Bronchial epithelial cell (primary cell): ENCODE results near the gene RPL31. TPM values are rescaled to one million over a fixed set of nuclear protein-coding genes. Genes with fewer than 3 reads are reported as not detected.

ENCODE experiments used
- DNase-seq: peaks from one replicate; pipeline ENCODE4 v3.0.0-alpha.2; 2010; ENCODE audit warnings: low read depth
- FAIRE-seq: peaks from 2 replicates; lab custom pipeline; 2011; peaks lifted over from hg19 to GRCh38; lab: Jason Lieb, UNC
- H3K27me3 ChIP-seq: 2 replicates; pipeline ENCODE4 v1.5.1; 2011; ENCODE audit warnings: low read length; ENCODE audit not compliant: control insufficient read depth, insufficient read depth
- H3K36me3 ChIP-seq: 2 replicates; pipeline ENCODE4 v1.5.1; 2011; ENCODE audit warnings: low read length; ENCODE audit not compliant: control insufficient read depth, insufficient read depth
- H3K4me3 ChIP-seq: 2 replicates; pipeline ENCODE4 v1.5.1; 2011; ENCODE audit warnings: mild to moderate bottlenecking, low read depth, low read length, control low read depth
- total RNA-seq: library from RNA; depleted of rRNA; stranded (reverse); fragments of >200 nt; gene quantifications from 2 replicates; pipeline ENCODE4 v1.2.1, GENCODE V29; 2014
- TF ChIP-seq, protein P1 (sequence below): IDR thresholded peaks from 2 replicates; pipeline ENCODE4 v1.5.1; 2011; ENCODE audit warnings: mild to moderate bottlenecking, moderate library complexity, low read length, control low read depth, inconsistent platforms; ENCODE audit not compliant: insufficient read depth, severe bottlenecking

RPL31 gene
- total RNA-seq, 1 donor from 2014 or later: 2,143 TPM

- TF ChIP-seq, protein P1, sequence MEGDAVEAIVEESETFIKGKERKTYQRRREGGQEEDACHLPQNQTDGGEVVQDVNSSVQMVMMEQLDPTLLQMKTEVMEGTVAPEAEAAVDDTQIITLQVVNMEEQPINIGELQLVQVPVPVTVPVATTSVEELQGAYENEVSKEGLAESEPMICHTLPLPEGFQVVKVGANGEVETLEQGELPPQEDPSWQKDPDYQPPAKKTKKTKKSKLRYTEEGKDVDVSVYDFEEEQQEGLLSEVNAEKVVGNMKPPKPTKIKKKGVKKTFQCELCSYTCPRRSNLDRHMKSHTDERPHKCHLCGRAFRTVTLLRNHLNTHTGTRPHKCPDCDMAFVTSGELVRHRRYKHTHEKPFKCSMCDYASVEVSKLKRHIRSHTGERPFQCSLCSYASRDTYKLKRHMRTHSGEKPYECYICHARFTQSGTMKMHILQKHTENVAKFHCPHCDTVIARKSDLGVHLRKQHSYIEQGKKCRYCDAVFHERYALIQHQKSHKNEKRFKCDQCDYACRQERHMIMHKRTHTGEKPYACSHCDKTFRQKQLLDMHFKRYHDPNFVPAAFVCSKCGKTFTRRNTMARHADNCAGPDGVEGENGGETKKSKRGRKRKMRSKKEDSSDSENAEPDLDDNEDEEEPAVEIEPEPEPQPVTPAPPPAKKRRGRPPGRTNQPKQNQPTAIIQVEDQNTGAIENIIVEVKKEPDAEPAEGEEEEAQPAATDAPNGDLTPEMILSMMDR: no peak
- Histone ChIP-seq H3K4me3 (no peak overlapping the region), H3K36me3 (peaks cover 37% of the 10 kb centered on the region), H3K27me3 (no peaks in the 10 kb centered on the region)
- DNase-seq: no peak
- FAIRE-seq: no peak
Observed at GRCh38 chr2:101030866-101031554, 28.9 kb downstream of the RPL31 start.

DNA sequence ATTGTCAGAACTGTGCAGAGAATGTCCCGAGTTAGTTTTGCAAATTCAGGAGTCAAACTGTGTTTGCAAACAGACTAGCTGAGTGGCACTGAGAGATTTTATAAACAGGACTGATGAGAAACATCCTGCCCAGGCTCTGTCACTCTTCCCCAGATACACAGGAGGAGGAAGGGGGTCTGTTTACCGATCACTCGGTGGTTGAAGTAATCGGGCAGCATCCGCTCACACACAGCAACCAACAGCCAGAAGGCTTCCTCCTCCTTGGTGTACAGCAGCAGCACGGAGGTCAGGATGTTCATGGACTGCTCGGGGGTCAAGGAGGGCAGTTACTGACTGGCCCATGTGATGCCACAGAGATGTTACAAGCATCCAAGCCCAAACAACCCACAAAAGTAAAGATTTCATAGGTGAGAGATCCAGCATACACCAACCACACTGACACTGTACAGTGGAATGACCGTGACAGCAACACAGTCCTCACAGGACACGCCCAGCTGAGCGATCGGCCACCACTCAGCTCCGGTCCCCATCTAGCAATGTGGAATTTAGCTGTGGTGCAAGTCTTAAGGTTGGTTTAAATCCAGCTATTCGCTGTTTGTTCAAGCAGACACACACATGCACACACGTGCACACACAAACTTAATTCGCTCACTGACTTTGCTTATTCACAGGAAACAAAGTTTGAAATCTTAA, 30.1 kb downstream of the RPL31 start:
- peaks cover 40% of the 10 kb centered on the region for H3K36me3 ChIP-seq

DNA sequence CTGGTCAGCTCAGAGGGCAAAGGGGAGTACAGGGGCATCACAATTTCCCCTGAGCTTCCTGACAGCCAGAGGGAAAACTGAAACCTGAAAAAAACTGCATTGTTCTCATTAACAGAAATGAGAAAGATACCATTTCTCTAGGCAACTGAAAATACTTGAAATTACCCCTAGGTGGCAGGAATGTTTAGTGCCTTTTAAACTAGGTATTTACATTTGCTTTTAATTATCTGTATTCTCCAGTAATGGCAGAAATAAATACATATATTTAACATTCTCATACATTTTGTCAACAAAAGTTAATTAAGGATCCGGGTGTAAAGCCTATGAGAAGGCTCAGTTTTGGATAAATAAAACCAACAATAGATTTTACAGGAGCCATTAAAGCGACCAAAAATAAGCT, 34.5 kb downstream of the RPL31 start:
- Histone ChIP-seq H3K36me3 (peaks cover 41% of the 10 kb centered on the region), H3K27me3 (no peaks in the 10 kb centered on the region), H3K4me3 (no peak overlapping the region)
- FAIRE-seq (no peak), DNase-seq (peak; percentile 35)
- TF ChIP-seq, protein P1: peak; percentile 15

More for the DNA sequence above, 30.1 kb downstream of the RPL31 start:
- DNase-seq: no peak
- TF ChIP-seq, protein P1: no peak
- H3K27me3 ChIP-seq: no peaks in the 10 kb centered on the region
- no peak overlapping the region for H3K4me3 ChIP-seq
- FAIRE-seq: no peak

DNA sequence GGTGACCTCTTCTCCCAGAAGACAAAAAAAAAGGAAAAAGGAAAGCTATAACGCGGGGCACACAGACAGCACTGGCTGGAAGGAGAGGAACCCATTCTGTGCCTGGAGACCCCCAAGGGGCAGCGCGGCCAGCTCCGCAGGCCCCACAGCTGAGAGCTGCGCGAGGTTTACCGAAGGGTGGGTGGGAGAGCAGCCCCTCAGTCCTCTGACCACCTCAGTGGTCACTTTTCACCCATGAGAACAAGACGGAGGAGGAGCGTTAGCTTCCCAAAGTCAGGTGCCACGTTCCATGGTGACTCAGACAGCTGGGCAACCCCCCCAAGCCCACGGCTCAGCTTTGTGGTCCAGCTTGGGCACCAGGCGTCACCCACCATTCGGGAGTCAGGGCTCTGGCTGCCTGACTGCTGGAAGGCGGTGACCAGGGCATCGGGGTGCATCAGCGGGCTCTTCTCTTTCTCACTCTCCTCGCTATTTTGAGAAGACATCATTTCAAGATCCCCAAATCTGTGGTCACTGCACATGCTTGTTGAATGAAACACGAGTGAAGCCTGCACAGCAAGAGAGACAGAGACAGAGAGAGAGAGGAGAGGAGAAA, 35.2 kb downstream of the RPL31 start:
- H3K4me3 ChIP-seq: no peak overlapping the region
- DNase-seq (no peak), FAIRE-seq (no peak)
- peaks cover 39% of the 10 kb centered on the region for H3K36me3 ChIP-seq
- H3K27me3 ChIP-seq: no peaks in the 10 kb centered on the region
- TF ChIP-seq, protein P1: no peak

GRCh38 chr2:101038455-101039255, 36.6 kb downstream of the RPL31 start:
- no peak for FAIRE-seq

More at GRCh38 chr2:101038455-101039255, 36.6 kb downstream of the RPL31 start:
- DNase-seq: peak; percentile 16
- TF ChIP-seq, protein P1: peak; percentile 77
- no peak overlapping the region for H3K4me3 ChIP-seq
- H3K36me3 ChIP-seq: peaks cover 33% of the 10 kb centered on the region
- no peaks in the 10 kb centered on the region for H3K27me3 ChIP-seq
